Heart right ventricle (tissue), 16 donors: ENCODE measurements around the gene SAG. TPM values are rescaled to one million over a fixed set of nuclear protein-coding genes. Genes with fewer than 3 reads are reported as not detected.

ENCODE experiments used
- ATAC-seq, 8 donors: fragments of 200-7000 bp; cut with Tn5 transposase; one replicate each; pipeline ENCODE4 v1.9.1; 2020; ENCODE audit warnings: mild to moderate bottlenecking in 8 of 8, moderate library complexity in 8 of 8, moderate number of reproducible peaks in 1 of 8
- DNase-seq, 2 donors: peaks; one replicate each; pipeline ENCODE4 v3.0.0-alpha.2; 2020
- H3K27ac ChIP-seq, 10 donors: fragments of 200-600 bp; sonication (generic) in 2 of 10; one replicate each; pipeline versions ENCODE4 v1.5.0 to v1.8.0; 2020 to 2022; ENCODE audit warnings: mild to moderate bottlenecking in 3 of 10
- H3K27me3 ChIP-seq, 7 donors: fragments of 200-600 bp; one replicate each; pipeline ENCODE4 v1.8.0; 2021 to 2022; ENCODE audit warnings: mild to moderate bottlenecking in 2 of 7
- H3K36me3 ChIP-seq, 9 donors: fragments of 200-600 bp; sonication (generic) in 1 of 9; one replicate each; pipeline versions ENCODE4 v1.5.0 to v1.8.0; 2020 to 2022; ENCODE audit warnings: mild to moderate bottlenecking in 2 of 9
- H3K4me1 ChIP-seq, 9 donors: fragments of 200-600 bp; sonication (generic) in 1 of 9; one replicate each; pipeline versions ENCODE4 v1.5.0 to v1.8.0; 2020 to 2022; ENCODE audit warnings: mild to moderate bottlenecking in 4 of 9
- H3K4me3 ChIP-seq, 10 donors: fragments of 200-600 bp; sonication (generic) in 2 of 10; one replicate each; pipeline versions ENCODE4 v1.5.0 to v1.8.0; 2020 to 2022; ENCODE audit warnings: mild to moderate bottlenecking in 7 of 10, moderate library complexity in 2 of 10
- H3K9me3 ChIP-seq, 11 donors: fragments of 200-600 bp in 10 of 11; sonication (generic) in 2 of 11; one replicate each; pipeline versions ENCODE4 v1.5.0 to v1.8.0; 2013 to 2022; ENCODE audit warnings: mild to moderate bottlenecking in 2 of 11, control low read depth in 1 of 11, moderate library complexity in 1 of 11
- WGBS, 2 donors: extraction: QIAGEN DNeasy Blood & Tissue Kit; methylation state at CpG; one replicate each; pipeline ENCODE4 v1.1.7; 2013; ENCODE audit warnings: inconsistent platforms in 1 of 2; 5-methylcytosine and 5-hydroxymethylcytosine counted together
- intact Hi-C, 10 donors: fragments of 100-400 bp; cut with DNase I; formaldehyde crosslinking; loops; one replicate each; pipeline versions ENCODE4 v1.11.1 to v1.14.2; 2022
- polyA plus RNA-seq, 2 donors: library from polyadenylated mRNA; stranded (reverse); fragments of 200-250 nt; gene quantifications; one replicate each; pipeline ENCODE4 v1.2.3, GENCODE V29; 2013
- total RNA-seq, 10 donors: library from RNA; stranded (reverse); fragmentation: NEBNext Ultra II Directional in 3 of 10; extraction: Animal tissue kit (Norgen Biotek cat#: 25700) in 3 of 10; gene quantifications; one replicate each; pipeline versions ENCODE4 v1.2.1 to v1.2.4, GENCODE V29; 2021 to 2023
- TF ChIP-seq, protein P1 (sequence below), 9 donors: fragments of 200-600 bp; sonication (generic) in 2 of 9; IDR thresholded peaks; one replicate each; pipeline versions ENCODE4 v1.5.0 to v1.8.0; 2021 to 2022; ENCODE audit warnings: antibody characterized with exemption in 9 of 9, mild to moderate bottlenecking in 5 of 9, moderate library complexity in 1 of 9
- donor health status: Arrhythmogenic right ventricular cardiomyopathy.
- donor health status: ischemic (EF 13 %, LVEDD 7.1; RV severe dilation, severe dysfunction).
- donor health status: healthy with polysubstance abuse.
- donor health status: DM: no; HTN: yes; CAD: no.
- donor health status: DM: no; HTN: no; CAD: no.
- donor health status: ischemic (EF 25% LVEDD 6.9; RV normal size, moderate dysfunction).
- donor health status: ischemic (EF 25% LVEDD 5.7; RV mildly dilated, moderate dysfunction).
- donor health status: healthy.
- donor health status: DM: yes; HTN: yes; CAD: no.
- donor health status: Ischemic cardiomyopathy.
- donor health status: ischemic (EF 35%, LVEDD 5.7; RV mildly dilated, moderate dysfunction).
- donor health status: nonischemic (EF 11% LVEDD 7.7; RV severe dilation, severe dysfunction).
- donor health status: DM: yes; HTN: yes; CAD: no.
- donor health status: PGD.
- donor health status: ischemic (EF 29% LVEDD 5.4; RV normal size, mild dysfunction).
- donor health status: nonischemic (EF 23%, LVEDD 6.1; RV moderate dilation, normal function).

The SAG gene
- total and polyA plus RNA-seq, 12 donors: not detected

GRCh38 chr2:233358947-233359346, 51.3 kb downstream of the SAG start:
- H3K9me3 ChIP-seq: peaks cover 0 to 10% (median 0%) of the 10 kb centered on the region in 11 donors
- H3K4me3 ChIP-seq: no peak overlapping the region
- H3K27me3 ChIP-seq: no peaks in the 10 kb centered on the region
- intact Hi-C loops: loop anchor here in 4 of 10 donors (5.0 to 10.0 kb wide), 3 partner anchors 83 to 88 kb away; no protein-coding TSS in a partner anchor
- WGBS, 2 donors: 78 to 79% methylated on average over 6 of the region's 6 CpGs
- TF ChIP-seq, protein P1, sequence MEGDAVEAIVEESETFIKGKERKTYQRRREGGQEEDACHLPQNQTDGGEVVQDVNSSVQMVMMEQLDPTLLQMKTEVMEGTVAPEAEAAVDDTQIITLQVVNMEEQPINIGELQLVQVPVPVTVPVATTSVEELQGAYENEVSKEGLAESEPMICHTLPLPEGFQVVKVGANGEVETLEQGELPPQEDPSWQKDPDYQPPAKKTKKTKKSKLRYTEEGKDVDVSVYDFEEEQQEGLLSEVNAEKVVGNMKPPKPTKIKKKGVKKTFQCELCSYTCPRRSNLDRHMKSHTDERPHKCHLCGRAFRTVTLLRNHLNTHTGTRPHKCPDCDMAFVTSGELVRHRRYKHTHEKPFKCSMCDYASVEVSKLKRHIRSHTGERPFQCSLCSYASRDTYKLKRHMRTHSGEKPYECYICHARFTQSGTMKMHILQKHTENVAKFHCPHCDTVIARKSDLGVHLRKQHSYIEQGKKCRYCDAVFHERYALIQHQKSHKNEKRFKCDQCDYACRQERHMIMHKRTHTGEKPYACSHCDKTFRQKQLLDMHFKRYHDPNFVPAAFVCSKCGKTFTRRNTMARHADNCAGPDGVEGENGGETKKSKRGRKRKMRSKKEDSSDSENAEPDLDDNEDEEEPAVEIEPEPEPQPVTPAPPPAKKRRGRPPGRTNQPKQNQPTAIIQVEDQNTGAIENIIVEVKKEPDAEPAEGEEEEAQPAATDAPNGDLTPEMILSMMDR (IDR thresholded peaks at IDR 0.05): no peak
- peaks cover 0 to 10% (median 0%) of the 10 kb centered on the region in 9 donors for H3K36me3 ChIP-seq
- peak overlapping the region in 3 of 10 donors; percentile 24 to 54 (median 25) for H3K27ac ChIP-seq
- ATAC-seq (no peak), DNase-seq (no peak)
- peaks cover 0 to 58% (median 34%) of the 10 kb centered on the region in 9 donors for H3K4me1 ChIP-seq

GRCh38 chr2:233359823-233360222, 52.2 kb downstream of the SAG start:
- 97% methylated on average over 3 of the region's 3 CpGs for WGBS, 2 donors
- no peak for DNase-seq
- intact Hi-C loops: loop anchor here in 4 of 10 donors (5.0 to 10.0 kb wide), 3 partner anchors 82 to 87 kb away; no protein-coding TSS in a partner anchor
- TF ChIP-seq, protein P1 (IDR thresholded peaks at IDR 0.05): no peak
- peaks cover 0 to 15% (median 0%) of the 10 kb centered on the region in 9 donors for H3K36me3 ChIP-seq
- ATAC-seq: no peak
- H3K27me3 ChIP-seq: no peaks in the 10 kb centered on the region
- peak overlapping the region in 5 of 10 donors; percentile 37 to 64 (median 54) for H3K27ac ChIP-seq
- H3K9me3 ChIP-seq: peaks cover 0 to 17% (median 0%) of the 10 kb centered on the region in 11 donors
- H3K4me3 ChIP-seq: no peak overlapping the region
- peaks cover 0 to 57% (median 34%) of the 10 kb centered on the region in 9 donors for H3K4me1 ChIP-seq

GRCh38 chr2:233360771-233361176, 53.2 kb downstream of the SAG start:
- H3K36me3 ChIP-seq: peaks cover 0 to 15% (median 0%) of the 10 kb centered on the region in 9 donors
- intact Hi-C loops: no loop called here
- no peak overlapping the region for H3K4me3 ChIP-seq
- TF ChIP-seq, protein P1 (IDR thresholded peaks at IDR 0.05): no peak
- no peaks in the 10 kb centered on the region for H3K27me3 ChIP-seq
- H3K4me1 ChIP-seq: peaks cover 0 to 49% (median 25%) of the 10 kb centered on the region in 9 donors
- DNase-seq (no peak), ATAC-seq (peak in 6 of 8 donors; percentile 30 to 73 (median 46))
- peaks cover 0 to 17% (median 0%) of the 10 kb centered on the region in 11 donors for H3K9me3 ChIP-seq
- WGBS, 2 donors: 59% methylated on average over 4 of the region's 4 CpGs
- peak overlapping the region in 8 of 10 donors; percentile 3 to 64 (median 48) for H3K27ac ChIP-seq

DNA sequence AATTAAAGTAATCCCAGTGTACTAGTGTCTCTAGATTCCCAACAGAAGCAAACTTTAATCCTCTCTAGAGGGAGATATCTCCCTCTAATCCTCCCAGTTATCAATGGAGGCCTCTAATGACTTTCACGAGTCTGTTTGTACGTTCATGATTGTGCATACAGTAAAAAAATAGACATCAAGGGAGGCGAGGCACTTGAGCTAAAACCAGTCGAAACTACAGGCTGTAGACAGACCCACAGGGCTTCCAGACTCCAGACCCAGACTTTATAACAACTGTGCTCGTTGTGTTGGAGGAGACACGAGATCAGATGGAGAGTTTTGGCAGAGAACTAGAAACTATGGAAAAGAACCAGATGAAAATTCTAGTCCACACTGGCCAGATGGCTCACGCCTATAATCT, 53.7 kb downstream of the SAG start:
- ATAC-seq: peak in 5 of 8 donors; percentile 15 to 46 (median 22)
- 47 to 52% methylated on average over 7 of the region's 7 CpGs for WGBS, 2 donors

More for the DNA sequence above, 53.7 kb downstream of the SAG start:
- TF ChIP-seq, protein P1 (IDR thresholded peaks at IDR 0.05): no peak
- H3K4me1 ChIP-seq: peaks cover 0 to 43% (median 22%) of the 10 kb centered on the region in 9 donors
- no peak overlapping the region for H3K4me3 ChIP-seq
- peak overlapping the region in 8 of 10 donors; percentile 3 to 64 (median 48) for H3K27ac ChIP-seq
- peaks cover 0 to 15% (median 0%) of the 10 kb centered on the region in 9 donors for H3K36me3 ChIP-seq
- H3K27me3 ChIP-seq: no peaks in the 10 kb centered on the region
- intact Hi-C loops: no loop called here
- DNase-seq: no peak
- H3K9me3 ChIP-seq: peaks cover 0 to 17% (median 0%) of the 10 kb centered on the region in 11 donors
